ENCODE data around the gene RASA4B. TPM values are rescaled to one million over a fixed set of nuclear protein-coding genes. Genes with fewer than 3 reads are reported as not detected.
"Not testable (repeated sequence)": the region's sequence is repeated elsewhere in the genome, so short reads cannot be mapped to it uniquely, and the experiment has no call there.

RASA4B gene
- total RNA-seq = 22.6 TPM
- long read RNA-seq, partial matches to known transcripts = 6 of 18 reads
- long read RNA-seq, other reads (novel, unspliced or antisense) = 11 of 18 reads

DNA sequence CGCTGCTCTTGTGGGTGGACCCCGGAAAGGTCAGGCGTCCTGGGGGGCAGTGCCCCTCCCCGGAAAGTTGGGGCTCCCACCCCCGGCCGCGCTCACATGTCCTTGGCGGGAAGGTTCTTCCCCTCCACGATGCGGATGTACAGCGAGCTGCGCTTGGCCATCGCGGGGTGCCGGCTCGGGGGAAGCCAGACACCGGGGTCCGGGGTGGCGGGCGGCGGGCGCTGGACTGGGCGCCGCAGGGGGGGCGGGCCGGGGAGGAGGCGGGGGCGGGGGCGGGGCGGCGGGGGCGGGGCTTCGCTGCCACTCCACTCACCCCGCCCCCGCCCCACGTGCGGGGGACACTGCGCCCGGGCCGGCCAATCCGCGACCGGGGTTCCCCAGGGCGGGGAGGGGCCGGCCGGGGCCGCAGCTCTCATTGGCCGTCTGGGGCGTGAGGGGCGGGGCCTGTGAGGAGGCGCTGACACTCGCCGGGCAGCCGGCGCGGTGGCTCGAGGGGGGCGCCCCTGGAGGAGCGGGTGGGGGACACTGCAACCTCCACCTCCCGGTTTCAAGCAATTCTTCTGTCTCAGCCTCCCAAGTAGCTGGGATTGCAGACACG, at the start of gene RASA4B:
Gene RASA4B, minus strand, starts transcription at position 228 of the 598 bp plus-strand sequence. Its CDS starts 67 bp downstream, at position 161.
- H3K4me3 ChIP-seq = not testable (repeated sequence)

DNA sequence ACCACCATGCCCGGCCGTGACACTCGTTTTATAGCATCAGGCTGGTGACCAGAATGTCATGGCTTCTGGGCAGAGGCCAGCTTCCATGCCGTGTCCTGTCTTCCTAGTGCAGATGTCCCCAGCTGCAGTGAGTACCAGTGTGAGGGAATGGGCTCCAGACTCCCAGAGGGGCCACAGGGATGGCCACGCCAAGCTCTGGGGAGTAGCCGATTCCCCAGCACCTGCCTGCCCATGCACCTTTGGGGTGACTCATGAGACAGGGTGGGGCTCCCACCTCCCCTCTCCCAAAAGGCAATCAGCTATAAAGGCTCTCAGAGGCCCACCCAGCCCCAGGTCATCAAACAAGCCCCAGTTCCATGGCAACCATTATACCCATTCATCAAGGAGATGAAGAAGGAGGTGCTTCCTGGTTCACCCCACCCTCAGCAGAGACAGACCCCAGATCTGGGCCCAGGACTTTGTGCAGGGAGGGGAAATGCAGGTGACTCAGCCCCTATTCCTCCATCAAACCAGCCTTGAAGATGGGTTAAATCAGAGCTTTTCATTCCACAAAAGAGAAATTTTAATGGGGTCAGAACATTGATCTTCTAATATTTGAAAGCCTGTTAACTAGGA, 33.3 kb upstream of the RASA4B start, which contains the start of gene SPDYE2:
Gene SPDYE2, plus strand, starts transcription at position 419 of the 615 bp plus-strand sequence. CDS start 2,030 bp downstream, outside the sequence.
- H3K36me3 ChIP-seq; H3K4me1 ChIP-seq; intact Hi-C loops (cut with DNase I); DNase-seq; H3K9me3 ChIP-seq; H3K4me3 ChIP-seq; H3K27ac ChIP-seq; H3K27me3 ChIP-seq (ENCODE audit: low read depth): not testable (repeated sequence)
- peak in 1 of 2 donors; percentile 69 for ATAC-seq

More for the DNA sequence above, at the start of gene RASA4B:
- H3K27me3 ChIP-seq (ENCODE audit: low read depth); H3K36me3 ChIP-seq; H3K27ac ChIP-seq; H3K4me1 ChIP-seq; H3K9me3 ChIP-seq; intact Hi-C loops (cut with DNase I): not testable (repeated sequence)
- ATAC-seq (peak; percentile 96 to 97), DNase-seq (peak; percentile 44)

DNA sequence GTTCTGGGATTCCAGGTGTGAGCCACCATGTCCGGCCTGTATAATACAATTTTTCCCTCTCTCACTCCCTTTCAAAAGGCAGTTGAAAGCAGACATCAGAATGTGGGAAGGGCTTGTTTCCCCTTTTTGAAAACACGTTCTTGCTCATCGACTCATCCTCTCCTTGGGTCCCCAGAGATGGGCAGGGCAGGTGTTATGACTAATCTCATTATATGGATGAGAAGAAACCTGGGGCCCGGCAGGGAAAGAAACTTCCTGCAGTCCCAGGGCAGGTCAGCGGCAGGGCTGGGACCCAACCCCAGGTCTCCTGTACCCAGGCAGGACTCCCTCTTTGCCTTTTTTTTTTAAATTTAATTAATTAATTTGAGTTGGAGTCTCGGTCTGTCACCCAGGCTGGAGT, 28.8 kb upstream of the RASA4B start:
- DNase-seq, ATAC-seq, H3K27ac ChIP-seq: not testable (repeated sequence)

DNA sequence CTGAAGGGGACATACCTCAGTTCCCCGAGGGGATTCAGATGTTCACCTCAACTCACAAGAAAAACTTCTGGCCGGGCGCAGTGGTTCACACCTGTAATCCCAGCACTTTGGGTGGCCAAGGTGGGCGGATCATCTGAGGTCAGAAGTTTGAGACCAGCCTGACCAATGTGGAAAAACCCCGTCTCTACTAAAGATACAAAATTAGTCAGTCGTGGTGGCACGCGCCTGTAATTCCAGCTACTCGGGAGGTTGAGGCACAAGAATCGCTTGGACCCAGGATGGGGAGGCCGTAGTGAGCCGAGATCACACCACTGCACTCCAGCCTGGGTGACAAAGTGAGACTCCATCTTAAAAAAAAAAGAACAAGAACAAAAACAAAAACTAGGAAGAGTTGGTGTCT, 27.7 kb upstream of the RASA4B start:
- H3K27ac ChIP-seq; H3K9me3 ChIP-seq; ATAC-seq; H3K27me3 ChIP-seq (ENCODE audit: low read depth); intact Hi-C loops (cut with DNase I); H3K4me3 ChIP-seq; H3K4me1 ChIP-seq; DNase-seq; H3K36me3 ChIP-seq: not testable (repeated sequence)

More for the DNA sequence above, 28.8 kb upstream of the RASA4B start:
- intact Hi-C loops (cut with DNase I); H3K4me1 ChIP-seq; H3K36me3 ChIP-seq; H3K4me3 ChIP-seq; H3K9me3 ChIP-seq; H3K27me3 ChIP-seq (ENCODE audit: low read depth): not testable (repeated sequence)

DNA sequence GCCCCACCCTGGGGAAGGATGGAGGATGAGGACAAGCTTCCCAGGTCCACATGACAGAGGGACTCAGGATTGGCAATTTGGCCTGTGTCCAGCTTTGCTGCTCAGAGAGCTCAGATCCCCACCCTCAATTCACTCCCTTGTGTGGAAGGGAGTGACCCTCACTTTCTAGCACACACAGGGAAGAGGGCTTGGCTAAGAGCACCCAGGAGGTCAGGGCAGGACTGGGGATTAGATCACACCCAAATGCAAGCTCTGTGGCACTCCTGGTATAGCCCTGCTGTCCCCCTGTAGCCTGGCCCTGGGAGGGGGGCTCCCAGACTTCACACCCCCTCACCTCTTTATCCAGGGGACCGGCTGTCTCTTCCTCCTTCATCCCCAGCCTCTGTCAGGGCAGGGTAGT, 26.8 kb upstream of the RASA4B start:
- H3K9me3 ChIP-seq; ATAC-seq; intact Hi-C loops (cut with DNase I); H3K27ac ChIP-seq; H3K4me3 ChIP-seq; DNase-seq; H3K4me1 ChIP-seq; H3K27me3 ChIP-seq (ENCODE audit: low read depth); H3K36me3 ChIP-seq: not testable (repeated sequence)

DNA sequence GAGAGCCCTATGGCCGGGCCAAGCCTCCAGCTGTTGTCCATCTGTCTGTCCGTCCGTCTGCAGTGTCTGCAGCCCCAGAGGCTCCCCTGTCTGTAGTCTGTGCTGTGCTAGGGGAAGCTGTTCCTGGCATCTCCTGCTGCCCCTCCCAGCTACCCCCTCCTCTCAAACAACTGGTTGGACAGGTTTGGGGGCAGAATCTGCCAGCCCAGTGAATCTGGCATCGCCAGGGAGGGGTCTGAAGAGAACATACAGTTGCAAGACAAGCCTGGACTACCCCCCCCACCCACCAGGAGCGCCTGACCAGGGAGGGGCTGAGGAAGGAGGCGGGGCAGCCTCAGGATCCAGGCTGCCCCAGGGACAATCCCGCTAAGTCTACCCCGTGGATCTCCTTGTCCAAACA, 26.0 kb upstream of the RASA4B start, which contains the start of gene UPK3BL2:
Gene UPK3BL2, minus strand, starts transcription at position 101 of the 400 bp plus-strand sequence. Its CDS starts 60 bp downstream, at position 41.
- H3K27me3 ChIP-seq (ENCODE audit: low read depth); H3K9me3 ChIP-seq; H3K4me3 ChIP-seq; intact Hi-C loops (cut with DNase I); H3K4me1 ChIP-seq; DNase-seq; H3K36me3 ChIP-seq; H3K27ac ChIP-seq: not testable (repeated sequence)
- peak; percentile 21 to 44 for ATAC-seq

DNA sequence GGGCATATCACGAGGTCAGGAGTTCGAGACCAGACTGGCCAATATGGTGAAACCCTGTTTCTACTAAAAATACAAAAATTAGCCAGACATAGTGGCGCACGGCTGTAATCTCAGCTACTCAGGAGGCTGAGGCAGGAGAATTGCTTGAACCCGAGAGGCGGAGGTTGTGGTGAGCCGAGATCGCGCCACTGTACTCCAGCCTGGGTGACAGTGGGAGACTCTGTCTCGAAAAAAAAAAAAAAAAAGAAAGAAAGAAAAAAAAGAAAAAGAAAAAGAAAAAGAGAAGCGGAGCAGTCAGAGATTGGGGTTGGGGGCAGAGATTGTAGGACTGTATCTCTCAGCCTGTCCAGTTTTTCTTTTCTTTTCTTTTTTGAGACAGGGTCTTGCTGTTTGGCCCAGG, 25.2 kb upstream of the RASA4B start:
- H3K27me3 ChIP-seq (ENCODE audit: low read depth); H3K4me1 ChIP-seq; H3K9me3 ChIP-seq; ATAC-seq; intact Hi-C loops (cut with DNase I); H3K36me3 ChIP-seq; H3K4me3 ChIP-seq; H3K27ac ChIP-seq: not testable (repeated sequence)
- DNase-seq = peak; percentile 43

DNA sequence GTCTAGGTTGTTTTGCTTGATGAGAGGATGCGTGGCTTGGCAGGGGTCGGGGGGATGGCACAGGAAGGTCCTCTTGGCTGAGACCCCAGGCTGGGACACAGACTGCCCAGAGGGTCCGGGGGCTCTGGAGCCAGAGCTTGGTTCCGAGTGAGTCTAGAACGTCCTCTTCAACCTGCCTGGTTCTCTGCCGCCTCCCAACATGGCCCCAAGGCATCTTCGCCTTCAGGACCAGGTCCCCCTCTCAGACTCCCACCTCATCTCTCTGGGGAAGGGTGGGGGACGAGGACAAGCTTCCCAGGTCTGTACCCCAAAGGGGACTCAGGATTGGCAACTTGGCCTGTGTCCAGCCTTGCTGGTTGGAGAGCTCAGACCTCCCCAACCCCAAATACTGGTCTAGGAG, 24.5 kb upstream of the RASA4B start:
- H3K4me3 ChIP-seq; H3K4me1 ChIP-seq; ATAC-seq; H3K27ac ChIP-seq; intact Hi-C loops (cut with DNase I); H3K36me3 ChIP-seq; H3K27me3 ChIP-seq (ENCODE audit: low read depth); H3K9me3 ChIP-seq: not testable (repeated sequence)
- DNase-seq = peak; percentile 32

DNA sequence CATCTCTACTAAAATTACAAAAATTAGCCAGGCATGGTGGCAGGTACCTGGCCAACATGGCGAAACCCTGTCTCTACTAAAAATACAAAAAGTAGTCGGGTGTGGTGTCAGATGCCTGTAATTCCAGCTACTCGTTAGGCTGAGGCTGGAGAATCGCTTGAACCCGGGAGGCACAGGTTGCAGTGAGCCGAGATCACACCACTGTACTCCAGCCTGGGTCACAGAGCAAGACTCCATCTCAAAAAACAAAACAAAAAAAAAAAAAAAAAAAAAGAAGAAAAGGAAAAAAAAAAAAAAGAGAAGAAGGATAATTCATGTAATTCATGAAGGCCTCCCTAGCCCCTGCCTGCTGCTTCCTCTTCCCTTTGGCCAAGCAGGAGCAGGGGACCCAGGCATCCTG, 23.0 kb upstream of the RASA4B start:
- H3K27ac ChIP-seq; H3K27me3 ChIP-seq (ENCODE audit: low read depth); H3K36me3 ChIP-seq; ATAC-seq; H3K4me3 ChIP-seq; intact Hi-C loops (cut with DNase I); H3K4me1 ChIP-seq; H3K9me3 ChIP-seq: not testable (repeated sequence)
- peak; percentile 24 for DNase-seq

DNA sequence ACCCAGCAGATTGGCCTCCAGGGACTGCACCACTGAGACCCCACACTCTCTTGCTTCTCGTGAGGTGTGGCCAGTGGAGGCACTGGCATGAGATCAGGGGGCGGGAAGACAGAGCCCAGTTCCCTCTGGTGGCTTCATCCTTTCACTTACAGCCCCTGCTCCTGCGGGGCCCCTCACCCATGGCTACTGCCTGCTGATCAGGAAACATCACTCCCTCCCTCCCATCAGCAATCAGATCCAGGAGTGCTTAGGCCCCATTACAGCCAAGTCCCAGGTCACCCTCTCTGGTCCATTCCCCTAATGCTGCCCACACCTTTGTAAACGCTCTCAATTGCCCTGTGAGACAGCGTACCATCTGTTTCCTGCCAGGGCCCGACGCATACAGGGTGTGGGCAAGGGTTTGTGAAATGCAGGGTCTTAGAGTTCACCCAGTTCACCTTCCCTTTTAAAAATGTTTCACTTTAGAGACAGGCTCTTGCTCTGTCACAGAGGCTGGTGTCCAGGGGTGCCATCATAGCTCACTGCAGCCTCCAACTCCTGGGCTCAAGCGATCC, 17.6 kb upstream of the RASA4B start:
- DNase-seq = peak; percentile 4
- ATAC-seq; H3K36me3 ChIP-seq; H3K4me3 ChIP-seq; H3K27ac ChIP-seq; intact Hi-C loops (cut with DNase I); H3K4me1 ChIP-seq; H3K9me3 ChIP-seq; H3K27me3 ChIP-seq (ENCODE audit: low read depth): not testable (repeated sequence)

DNA sequence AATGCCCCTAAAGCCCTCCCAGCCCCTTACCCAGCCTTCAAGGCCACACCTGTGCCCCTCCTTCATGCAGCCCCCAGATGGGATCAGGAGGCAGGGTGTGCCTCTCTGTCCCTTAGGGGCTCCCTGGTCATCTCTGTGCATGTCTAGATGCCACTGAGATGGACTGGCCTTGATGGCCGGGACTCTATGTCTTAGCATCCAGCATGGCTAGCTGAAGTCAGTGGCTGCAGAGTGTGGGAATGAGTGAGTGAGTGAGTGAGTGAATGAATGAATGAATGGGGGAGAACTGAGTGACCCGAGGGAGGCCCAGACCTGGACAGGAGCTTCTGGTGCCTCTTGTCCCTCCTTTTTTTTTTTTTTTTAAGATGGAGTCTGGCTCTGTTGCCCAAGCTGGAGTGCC, 14.6 kb upstream of the RASA4B start:
- H3K27ac ChIP-seq; H3K4me3 ChIP-seq; DNase-seq; H3K36me3 ChIP-seq; H3K4me1 ChIP-seq; H3K27me3 ChIP-seq (ENCODE audit: low read depth); intact Hi-C loops (cut with DNase I); H3K9me3 ChIP-seq; ATAC-seq: not testable (repeated sequence)

DNA sequence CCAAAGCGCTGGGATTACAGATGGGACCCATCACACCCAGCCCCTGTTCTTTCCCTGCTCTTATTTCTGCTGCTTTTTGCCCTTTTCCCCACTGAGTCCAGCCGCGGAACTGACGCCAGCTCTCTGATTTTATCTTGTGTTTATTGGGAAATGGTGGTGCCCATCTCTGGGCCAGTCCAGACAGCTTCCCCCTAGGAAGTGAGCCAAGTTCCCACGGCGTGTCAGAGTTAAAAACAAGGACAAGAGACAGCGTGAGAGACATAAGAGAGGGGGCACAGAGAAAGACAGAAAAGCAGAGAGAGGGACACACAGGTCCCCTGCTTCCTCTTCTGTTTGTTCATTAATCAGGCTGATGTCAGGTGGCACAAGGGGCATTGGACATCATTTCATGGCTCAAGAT, 14.0 kb upstream of the RASA4B start:
- H3K27me3 ChIP-seq (ENCODE audit: low read depth); intact Hi-C loops (cut with DNase I); H3K36me3 ChIP-seq; H3K4me1 ChIP-seq; H3K27ac ChIP-seq; H3K9me3 ChIP-seq; H3K4me3 ChIP-seq: not testable (repeated sequence)
- peak; percentile 66 for DNase-seq
- peak; percentile 29 to 30 for ATAC-seq

DNA sequence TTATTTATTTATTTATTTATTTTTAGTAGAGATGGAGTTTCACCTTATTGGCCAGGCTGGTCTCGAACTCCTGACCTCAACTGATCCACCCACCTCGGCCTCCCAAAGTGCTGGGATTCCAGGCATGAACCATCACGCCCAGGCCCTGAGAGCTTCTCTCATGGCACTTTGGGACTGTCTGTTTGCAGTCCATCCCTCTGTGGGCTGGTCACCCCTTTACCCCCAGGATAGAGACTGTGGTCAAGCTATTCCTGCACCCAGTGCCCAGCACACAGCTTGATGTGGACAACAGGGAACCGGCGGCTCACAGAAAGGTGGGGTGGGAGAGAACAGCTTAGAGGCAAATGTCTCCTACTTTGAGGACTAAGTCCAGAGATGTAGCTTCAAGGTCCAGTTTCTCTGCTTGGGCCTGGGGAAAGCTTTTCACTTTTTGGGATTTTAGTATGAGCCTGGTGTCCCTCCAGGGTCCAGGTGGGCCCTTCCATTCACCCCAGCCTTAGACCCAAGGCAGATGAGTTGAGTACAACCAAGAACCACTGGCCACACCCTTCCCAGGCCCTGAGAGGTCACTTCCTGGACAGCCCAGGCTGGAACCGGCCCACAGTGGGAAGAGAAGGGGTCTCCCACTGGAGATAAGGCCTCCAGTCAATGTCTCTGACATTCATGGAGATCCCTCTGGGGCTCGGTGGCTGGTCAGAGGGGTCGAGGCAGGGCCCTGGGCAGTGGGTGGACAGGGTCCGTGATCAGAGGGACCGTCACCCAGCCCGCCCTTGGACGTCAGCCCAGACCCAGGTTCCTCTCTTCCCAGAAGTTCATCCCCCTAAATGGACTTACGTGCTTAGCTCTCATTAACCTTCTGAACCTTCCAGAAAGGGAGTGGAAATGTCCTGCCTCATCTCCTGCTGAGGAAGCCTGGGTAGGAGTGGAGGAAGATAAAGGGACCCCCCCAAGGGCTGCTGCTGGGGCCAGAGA, 10.5 kb upstream of the RASA4B start:
- H3K9me3 ChIP-seq; H3K4me1 ChIP-seq; intact Hi-C loops (cut with DNase I); DNase-seq; H3K4me3 ChIP-seq; H3K27me3 ChIP-seq (ENCODE audit: low read depth); H3K27ac ChIP-seq; H3K36me3 ChIP-seq: not testable (repeated sequence)
- ATAC-seq = peak in 1 of 2 donors; percentile 8

Data from lower lobe of right lung (tissue), 2 donors.